PC-3 (cell line): ENCODE measurements around the gene LIN28B.

Experiments
- CTCF ChIP-seq: fragments of 300-600 bp; sonication (generic); conservative IDR thresholded peaks from 2 replicates; pipeline ENCODE4 v1.5.1; 2017; ENCODE audit warnings: antibody characterized with exemption, low read depth, mild to moderate bottlenecking, low read length
- EZH2 ChIP-seq: fragments of 300-600 bp; sonication (generic); IDR thresholded peaks from one replicate; pipeline ENCODE4 v1.6.1; 2017; ENCODE audit warnings: antibody characterized with exemption, mild to moderate bottlenecking, low read length; ENCODE audit not compliant: unreplicated experiment
- EZH2phosphoT487 ChIP-seq: fragments of 300-600 bp; sonication (generic); IDR thresholded peaks from 2 replicates; pipeline ENCODE4 v1.6.1; 2018; ENCODE audit warnings: mild to moderate bottlenecking, antibody characterized with exemption, low read length, borderline replicate concordance

DNA sequence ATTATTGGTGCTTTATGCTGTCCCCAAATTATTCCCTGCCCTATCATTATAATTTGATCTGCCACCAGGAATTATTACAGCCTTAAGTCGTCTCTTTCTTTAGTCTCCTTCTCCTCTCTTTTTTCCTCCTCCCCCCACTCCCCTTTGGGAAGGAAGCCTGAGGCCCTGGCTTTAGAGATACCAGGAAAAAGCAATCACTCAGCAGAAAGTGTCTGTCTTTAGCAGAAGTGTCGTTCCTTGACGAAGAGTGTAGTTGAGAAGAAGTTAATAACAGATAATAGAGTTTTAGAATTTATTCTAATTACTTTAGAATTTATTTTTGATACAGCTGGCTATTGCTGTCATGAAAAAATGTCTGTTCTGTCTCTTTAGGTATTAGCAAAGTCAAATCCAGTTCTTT lies 16.5 kb downstream of the LIN28B start:
- TF ChIP-seq CTCF (no peak), EZH2 (no peak), EZH2phosphoT487 (no peak)
